WTC11 (cell line): Measurements from ENCODE around the gene OR6K2. TPM values are rescaled to one million over a fixed set of nuclear protein-coding genes. Genes with fewer than 3 reads are reported as not detected.

Source experiments
- NR2C2 ChIP-seq: sonication (generic); formaldehyde crosslinking; IDR thresholded peaks from 2 replicates; pipeline ENCODE4 v1.8.0; 2022; ENCODE audit warnings: mild to moderate bottlenecking, missing genetic modification reagents
- total RNA-seq: library from RNA; stranded (reverse); gene quantifications from 3 replicates; pipeline ENCODE4 v1.2.3, GENCODE V29; 2021

The OR6K2 gene
- total RNA-seq, 1 experiment from 2014 or later, result not detected

DNA sequence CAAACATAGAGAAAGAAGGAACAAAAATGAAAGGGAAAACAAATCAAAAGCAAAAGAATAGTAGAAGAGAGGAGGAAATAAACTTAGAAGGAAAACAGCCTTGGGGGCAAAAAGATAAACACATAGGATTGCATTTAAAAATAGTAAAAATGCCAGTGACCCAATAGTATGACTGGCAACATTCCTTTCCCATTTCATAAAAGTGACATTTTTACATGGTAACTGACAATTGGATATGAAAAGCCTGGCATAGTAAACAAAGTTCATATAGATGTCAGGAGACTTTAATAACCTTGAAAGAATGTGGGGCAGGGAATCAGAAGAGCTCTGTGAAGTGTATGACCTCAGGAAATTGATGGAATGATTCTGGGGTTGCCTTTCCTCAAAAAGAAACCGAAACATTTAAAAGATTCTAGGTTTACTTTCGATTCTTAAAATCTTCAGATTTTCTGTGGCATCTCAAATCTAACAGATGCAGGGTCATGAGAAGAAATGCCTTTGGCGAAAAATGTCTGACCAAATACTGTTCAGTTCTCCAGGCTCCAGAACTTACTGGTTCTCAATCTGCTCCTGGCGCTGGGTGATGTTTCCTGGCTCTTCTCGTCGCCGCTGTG, 47.6 kb downstream of the OR6K2 start (continued):
- no peak for TF ChIP-seq NR2C2 (CRISPR knock-in tag)
- TF ChIP-seq, all 79 proteins: peak for 0

Other genes starting within 250 kb of the OR6K2 start
- not detected in 3 replicates for gene OR10K1, start 238.8 kb downstream of the OR6K2 start, total RNA-seq
- gene OR10R2, start 228.4 kb downstream of the OR6K2 start, total RNA-seq, result not detected in 3 replicates
- not detected in 3 replicates for gene OR6Y1, start 146.2 kb downstream of the OR6K2 start, total RNA-seq
- gene OR6P1, start 130.1 kb downstream of the OR6K2 start, total RNA-seq, result not detected in 3 replicates
- gene OR10X1, start 120.8 kb downstream of the OR6K2 start, total RNA-seq, result not detected in 3 replicates
- gene OR10Z1, start 95.4 kb downstream of the OR6K2 start, total RNA-seq, result not detected in 3 replicates
- 0.02 to 0.11 TPM (median 0.09 TPM) in 3 replicates for gene SPTA1, start 13.9 kb downstream of the OR6K2 start, total RNA-seq
- gene OR6K3, start 20.1 kb upstream of the OR6K2 start, total RNA-seq, result not detected in 3 replicates
- not detected in 3 replicates for gene OR6K6, start 54.1 kb upstream of the OR6K2 start, total RNA-seq
- gene OR6N1, start 71.5 kb upstream of the OR6K2 start, total RNA-seq, result not detected in 3 replicates
- not detected in 3 replicates for gene OR6N2, start 80.6 kb upstream of the OR6K2 start, total RNA-seq
- gene MNDA, start 130.7 kb upstream of the OR6K2 start, total RNA-seq, result 0.09 TPM in 1 of 3 replicates, not detected in the others
- 0.11 TPM in 1 of 3 replicates, not detected in the others for gene PYHIN1, start 230.9 kb upstream of the OR6K2 start, total RNA-seq